AML-193 (cell line): ENCODE measurements around the gene VDAC1.
"Not testable (repeated sequence)": the region's sequence is repeated elsewhere in the genome, so short reads cannot be mapped to it uniquely, and the experiment has no call there.

Experiments
- DNase-seq, 2 experiments: peaks; one replicate each; lab custom pipeline; 2025; lab: John Stamatoyannopoulos, UW

The VDAC1 gene

DNA sequence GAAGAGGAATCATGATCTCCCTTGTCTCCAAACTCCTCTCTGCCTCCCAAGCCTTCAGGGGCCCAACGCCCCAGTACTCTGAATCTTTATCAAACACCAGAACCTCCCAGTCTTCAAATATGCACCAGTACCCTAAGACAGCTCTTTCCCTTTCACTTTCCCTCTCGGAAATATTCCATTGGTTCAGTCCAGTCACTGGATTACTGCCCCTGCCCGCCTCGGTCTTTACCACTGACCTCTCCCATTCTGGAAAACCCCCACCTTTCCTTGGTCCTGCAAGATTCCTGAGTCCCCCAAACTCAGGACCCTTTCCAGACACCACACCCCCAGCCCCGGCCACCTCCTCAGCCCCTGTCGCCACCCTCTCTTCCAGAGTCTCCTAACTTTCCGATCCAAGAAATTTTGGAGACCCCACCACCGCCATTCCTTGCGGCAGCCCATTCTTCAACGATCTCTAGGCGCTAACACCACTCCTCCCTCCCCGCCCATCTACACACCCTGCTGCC lies 37.0 kb downstream of the VDAC1 start:
- no peak for DNase-seq

DNA sequence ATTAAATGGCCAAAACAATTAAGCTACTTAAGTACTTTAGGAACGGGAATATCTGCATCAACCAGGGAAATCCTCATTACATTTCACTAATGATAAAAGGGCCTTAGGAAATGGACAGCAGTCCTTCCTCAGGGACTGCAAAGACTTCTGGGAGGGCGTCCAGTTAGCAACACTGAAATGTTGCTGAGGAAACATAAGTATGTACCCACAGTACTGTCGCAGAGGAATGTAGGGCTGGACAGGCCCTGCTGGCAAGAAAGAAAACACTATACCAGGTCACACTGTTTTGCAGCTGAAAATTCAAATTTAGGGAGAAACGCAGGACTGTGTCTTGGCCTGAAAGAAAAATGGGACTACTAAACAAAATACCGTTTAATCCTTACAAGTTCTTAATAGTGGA lies 37.7 kb downstream of the VDAC1 start:
- DNase-seq: no peak

DNA sequence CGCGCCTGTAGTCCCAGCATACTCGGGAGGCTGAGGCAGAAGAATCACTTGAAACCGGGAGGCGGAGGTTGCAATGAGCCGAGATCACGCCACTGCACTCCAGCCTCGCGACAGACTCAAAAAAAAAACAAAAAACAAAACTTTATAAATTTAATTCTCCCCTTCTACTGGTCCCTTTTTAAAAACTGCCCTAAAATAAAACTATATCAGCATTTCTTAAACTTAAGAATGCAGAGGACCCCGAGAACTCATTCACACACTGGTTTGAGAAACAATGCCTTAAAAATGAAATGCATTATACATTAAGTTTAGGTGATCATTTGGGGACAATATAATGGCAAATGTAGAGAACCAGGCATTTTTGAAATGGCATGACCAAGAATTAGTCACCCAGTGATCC lies 38.7 kb downstream of the VDAC1 start:
- DNase-seq: no peak

DNA sequence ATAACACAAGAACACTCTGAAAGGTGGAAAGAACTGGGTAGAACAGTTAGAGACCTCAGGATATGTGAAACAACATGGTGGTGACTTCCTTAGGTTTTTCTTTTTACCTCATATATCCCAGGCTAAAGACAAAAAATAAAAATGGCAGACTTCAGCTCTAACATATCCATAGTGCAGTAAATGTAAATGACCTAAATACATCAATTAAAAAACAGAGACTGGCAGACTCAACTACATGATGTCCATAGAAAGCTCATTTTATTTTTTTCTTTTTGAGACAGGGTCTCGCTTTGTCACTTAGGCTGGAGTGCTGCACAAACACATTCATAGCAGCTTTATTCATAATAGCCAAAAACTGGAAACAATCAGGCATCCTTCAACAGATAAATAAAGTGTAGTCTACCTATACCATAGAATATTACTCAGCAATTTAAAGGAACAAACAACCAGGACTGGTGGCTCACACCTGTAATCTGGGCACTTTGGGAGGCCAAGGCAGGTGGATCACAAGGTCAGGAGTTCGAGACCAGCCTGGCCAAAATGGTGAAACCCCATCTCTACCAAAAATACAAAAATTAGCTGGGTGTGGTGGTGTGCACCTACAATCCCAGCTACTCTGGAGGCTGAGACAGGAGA lies 41.2 kb downstream of the VDAC1 start:
- DNase-seq: no peak

DNA sequence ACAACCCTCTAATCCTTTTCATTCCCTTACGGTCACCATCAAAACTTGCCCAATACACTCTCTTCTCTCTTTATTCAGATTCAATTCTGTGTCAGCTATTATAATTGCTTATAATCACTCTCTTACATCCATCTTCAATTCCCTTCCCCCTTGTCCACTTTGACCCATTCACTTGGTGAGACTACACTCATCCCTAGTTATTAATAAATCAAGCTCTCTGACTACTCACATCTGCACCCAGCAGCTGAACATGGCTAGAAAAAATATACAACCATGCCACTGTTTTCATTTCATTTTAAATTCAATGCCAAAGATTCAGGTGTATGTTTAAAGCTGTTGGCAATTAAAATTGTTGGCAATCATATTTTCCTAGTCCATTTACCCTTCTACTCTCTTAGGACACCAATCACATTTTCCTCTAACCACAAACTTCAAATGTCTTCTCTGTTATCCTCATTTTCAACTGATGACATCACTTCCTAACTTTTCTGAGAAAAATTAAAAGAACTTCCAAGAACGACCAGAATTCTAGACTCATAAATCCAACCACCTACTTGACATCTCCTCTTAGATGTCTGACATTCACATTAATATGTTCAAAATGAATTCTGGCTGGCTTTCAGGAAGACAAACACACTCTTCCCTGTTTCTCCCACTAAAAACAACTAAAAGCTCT lies 41.8 kb downstream of the VDAC1 start:
- DNase-seq: no peak

DNA sequence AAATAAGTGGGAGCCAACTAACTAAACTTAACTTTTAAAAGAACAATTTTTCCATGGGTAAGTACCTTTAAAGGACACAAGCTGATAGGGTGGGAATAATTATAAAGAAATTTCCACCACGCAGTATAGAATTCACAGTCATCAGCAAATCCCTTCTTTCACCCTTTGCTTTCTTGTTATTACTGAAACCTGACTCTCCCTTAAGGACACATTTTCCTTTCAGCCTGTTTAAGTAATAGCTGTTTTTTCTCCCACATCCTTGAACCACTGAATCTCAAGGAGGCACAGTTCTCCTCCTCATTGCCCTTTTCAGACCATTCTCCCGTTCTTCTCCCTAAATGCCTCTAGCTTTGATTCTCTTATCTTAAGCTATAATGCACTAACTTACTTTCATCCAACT lies 42.6 kb downstream of the VDAC1 start:
- no peak for DNase-seq

DNA sequence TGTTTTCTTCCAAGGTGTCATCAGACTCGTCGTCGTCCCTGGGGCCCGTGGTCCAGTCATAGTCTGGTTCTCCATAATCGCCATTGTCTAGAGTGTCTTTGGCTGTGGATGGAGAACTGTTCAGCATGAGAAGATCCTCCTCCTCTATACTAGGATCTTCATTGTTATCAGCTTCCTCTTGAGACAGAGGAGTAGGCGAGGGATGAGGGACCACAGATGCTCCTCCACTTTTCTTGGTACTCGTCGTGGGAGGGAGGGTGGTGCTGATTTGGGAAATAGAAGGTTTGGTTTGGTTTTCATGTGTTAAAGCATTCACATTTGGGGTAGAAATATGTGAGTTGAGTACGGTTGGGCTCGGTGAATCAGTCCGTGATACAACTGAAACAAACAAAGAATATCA lies 45.1 kb downstream of the VDAC1 start:
- DNase-seq: no peak

DNA sequence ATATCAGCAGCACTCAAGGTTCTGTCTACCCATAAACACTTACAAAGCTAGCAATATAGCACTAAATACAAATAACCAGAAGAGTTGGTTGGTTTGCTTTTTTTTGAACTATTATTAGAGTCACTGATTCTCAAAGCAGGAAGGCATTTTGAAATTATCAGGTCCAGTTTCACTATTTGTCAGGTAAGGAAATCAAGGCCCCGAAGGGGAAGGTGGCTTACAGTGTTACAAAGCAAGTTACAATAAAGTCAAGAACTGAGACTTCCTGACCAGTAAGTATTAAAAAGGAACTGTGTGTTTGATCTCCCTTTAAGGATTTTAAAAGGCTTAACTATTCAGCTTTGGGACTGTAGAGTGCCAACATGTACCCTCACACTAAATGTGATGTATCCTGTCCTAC lies 47.2 kb downstream of the VDAC1 start:
- DNase-seq: no peak

DNA sequence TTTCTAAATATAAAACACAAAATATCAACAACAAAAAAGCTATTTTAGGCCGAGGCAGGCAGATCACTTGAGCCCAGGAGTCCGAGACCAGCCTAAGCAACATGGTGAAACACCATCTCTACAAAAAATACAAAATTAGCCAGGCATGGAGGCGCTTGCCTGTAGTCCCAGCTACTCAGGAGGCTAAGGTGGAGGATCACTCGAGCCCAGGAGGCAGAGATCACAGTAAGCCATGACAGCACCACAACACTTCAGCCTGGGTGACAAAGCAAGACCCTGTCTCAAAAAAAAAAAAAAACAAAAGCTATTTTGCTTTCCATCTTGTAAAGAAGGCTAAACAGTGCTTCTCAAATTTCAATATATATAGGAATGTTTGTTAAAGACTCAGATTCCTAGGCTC lies 47.7 kb downstream of the VDAC1 start:
- DNase-seq: no peak

DNA sequence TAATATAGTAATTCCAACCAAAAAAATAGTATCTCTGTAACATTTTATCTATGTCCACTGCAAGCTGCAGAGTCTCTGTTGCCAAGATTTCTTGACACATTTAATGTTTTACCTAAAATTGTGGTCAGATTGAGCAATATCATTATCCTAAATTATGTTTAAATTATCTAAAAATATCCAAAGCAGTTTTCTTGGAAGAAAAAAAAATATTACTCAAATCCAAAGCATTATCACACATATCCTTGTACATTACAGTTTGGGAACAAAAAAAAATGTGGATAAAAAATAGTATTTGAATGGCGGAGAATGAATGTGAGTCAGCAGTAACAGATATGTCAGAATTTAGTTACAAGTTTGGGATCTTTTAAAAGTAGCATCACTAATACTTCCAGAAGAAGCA lies 48.6 kb downstream of the VDAC1 start:
- not testable (repeated sequence) for DNase-seq

DNA sequence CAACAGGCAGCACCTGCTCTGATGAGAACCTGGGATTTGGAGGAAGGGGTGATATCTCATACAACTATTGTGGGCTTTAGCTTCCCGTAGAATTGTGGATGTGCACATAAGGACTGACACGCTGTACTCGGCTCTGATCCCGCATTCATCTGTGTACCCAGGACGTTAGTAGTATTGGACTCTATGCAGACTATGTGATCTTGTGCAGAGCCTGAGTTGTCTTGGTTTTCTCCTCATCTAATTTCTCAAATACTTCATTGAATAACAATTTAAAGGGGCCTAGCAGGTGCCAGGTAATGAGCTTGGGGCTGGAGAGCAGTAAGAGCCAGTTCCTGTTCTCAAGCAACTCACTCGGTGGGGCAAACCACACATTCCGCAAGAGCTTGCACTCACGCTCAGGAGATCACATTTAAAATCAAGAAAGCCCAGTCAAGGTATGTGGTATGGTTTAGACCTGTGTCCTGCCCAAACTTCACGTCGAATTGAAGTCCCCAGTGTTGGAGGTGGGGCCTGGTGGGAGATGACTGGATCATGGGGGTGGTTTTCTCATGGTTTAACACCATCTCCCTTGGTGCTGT lies 51.1 kb downstream of the VDAC1 start:
- no peak for DNase-seq

DNA sequence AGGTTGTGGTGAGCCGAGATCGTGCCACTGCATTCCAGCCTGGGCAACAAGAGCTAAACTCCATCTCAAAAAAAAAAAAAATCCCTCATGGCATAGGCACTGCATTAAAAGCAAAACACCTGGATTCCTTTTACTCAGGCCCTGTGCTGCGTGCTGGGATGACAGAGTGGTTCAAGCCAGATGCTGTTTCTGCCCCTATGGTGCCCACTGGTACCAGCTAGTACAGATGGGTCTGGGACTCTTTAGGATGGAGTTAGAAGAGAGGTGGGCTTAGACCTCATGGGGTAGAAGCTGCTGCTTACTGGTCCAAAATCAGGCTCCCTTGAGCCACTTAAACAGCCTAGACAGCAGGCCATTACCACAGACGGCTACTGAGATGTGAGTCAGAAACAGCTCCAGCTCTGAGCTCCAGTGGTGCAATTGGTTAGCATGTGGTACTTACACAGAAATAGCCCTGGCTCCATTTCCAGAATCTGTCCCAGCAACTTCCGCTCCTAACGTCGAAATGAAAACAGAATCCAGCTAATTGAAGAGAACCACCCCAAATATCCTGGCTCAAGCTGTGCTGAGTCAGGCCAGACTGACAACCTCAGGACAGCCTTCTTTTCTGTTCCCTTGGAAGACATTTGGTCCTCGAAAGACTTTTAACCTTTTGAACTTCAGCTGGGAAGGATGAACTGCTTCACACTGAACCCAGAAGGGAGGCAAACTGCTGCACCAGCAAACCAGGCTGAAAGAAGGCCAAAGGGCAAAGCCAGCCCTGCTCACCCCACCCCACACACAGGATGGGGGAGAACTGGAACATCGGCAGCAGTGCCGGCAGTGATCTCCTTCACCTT lies 51.8 kb downstream of the VDAC1 start:
- no peak for DNase-seq

DNA sequence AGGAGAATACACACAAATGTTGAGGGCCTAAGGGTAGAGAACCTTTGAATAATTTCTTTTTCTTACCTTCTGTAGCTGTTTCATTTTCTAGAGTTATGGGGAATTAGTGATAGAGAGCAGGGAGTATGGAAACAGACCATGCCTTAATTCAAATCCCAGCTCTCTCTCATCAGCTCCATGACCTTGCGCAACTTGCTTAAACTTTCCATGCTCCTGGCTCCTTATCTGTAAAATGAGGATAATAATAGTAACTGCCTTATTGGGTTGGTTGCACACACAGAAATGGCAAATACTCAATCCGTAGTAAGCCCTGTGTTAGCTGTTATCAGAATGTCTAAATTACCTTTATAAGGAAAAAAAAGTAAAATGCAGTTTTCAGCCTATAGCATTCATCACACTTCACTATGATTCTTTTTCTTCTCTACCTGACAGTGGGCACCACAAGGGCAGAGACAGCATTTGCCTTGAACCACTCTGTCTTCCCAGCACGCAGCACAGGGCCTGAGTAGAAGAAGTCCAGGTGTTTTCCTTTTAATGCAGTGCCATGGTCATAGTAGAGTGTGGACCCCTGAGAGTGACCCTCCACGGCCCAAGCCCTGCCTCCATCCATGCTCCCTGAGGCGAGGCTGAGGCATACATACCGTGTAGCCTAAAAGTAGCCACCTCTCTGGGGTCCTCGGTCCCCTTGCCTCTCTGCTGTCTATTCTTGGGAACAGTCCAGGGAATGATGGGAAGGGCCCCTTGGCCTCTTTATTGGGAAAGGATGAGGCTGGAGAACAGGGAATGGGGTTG lies 53.8 kb downstream of the VDAC1 start:
- DNase-seq: no peak

DNA sequence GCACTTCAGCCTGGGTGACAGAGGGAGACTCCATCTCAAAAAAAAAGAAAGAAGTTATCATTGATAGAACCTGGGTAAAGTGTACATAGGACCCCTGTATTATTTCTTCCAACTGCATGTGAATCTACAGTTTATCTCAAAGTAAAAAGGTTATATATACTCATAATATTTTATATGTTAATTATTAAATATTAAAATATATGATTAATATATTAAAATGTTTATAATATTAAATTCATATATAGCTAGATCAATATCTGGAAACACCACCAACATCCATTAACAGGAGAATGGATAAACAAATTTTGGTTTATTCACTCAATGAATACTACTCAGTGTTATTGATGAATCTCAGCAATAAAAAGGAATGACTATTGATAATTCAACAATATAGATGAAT lies 56.1 kb downstream of the VDAC1 start:
- DNase-seq: no peak

DNA sequence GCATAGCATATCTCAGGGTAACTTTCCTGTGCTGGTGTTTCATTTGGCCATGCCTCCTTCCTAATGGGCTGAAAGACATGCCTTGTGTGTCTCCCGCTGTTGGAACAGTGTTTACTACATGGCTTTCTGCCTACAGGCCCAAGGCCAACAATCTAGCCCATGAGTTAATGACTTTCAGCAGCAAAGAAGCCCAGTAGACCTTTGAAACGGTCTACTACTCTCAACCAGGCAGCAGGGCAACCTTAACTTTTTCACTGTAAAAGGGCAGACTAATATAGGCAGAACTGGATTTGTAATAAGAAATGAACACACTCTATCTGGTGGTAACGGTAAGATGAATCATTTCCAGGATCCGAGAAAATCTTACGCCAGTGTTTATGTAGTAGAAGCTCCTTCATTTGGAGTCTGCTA lies 57.3 kb downstream of the VDAC1 start:
- no peak for DNase-seq

DNA sequence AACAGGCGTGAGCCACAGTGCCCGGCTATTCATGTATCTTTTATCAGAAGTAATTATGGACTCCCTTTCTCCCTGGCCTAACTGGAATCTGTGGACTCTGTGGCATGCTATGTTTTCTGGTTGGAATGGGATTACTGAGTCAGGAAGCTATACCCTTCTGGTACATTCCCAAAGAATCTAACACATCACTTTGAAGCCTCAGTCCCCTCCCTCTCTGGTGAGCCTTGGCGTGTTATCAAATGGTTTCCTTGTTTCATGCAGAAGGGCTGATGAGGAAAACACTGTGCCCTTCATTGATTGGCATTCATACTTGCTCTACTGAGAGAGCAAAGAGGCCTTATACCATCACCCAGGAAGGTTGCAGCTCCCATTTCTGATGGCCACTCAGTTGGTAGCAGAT lies 59.2 kb downstream of the VDAC1 start:
- no peak for DNase-seq

DNA sequence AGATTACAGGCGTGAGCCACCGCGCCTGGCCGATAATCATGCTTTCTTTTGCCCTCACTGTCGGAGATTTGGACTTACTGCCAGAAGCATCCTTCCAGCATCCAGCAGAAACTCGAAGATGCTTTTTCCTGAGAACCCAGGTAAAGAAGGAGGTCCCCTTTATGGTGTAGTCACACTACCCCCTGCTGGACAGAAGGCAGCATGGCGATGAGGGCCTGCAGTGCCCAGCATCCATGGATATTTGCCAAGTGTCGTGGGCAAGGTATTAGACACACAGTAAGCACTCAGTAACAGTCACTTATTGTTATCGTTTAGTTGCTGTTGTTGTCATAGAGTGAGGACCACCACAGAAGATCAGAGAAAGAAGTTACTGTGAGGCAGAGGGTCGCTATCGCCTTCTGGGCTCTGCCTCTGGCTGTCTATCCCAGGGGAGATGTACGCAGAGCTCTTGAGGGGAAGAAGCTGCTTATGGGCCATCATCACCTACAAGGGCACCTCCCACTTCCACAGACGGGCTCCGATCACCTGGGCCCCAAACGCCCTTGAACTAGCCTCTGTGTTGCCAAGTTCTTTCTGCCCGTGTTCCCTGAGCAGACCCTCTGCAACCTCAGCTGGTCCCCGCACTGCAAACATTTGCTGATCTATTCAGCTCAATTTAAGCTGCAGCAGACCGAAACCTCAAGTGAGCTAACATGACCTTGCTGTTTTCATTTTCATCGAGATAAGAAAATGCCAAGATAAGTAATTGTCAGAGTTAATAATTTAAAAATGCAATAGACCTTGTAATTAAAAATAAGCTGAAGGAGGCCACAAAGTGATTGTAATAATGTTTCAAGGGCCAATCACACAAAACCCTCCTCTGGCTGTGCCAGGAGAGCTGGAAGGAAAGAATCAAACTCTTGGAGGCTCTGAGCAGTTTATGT lies 60.3 kb downstream of the VDAC1 start:
- peak in 1 of 2 experiments; percentile 31 for DNase-seq

DNA sequence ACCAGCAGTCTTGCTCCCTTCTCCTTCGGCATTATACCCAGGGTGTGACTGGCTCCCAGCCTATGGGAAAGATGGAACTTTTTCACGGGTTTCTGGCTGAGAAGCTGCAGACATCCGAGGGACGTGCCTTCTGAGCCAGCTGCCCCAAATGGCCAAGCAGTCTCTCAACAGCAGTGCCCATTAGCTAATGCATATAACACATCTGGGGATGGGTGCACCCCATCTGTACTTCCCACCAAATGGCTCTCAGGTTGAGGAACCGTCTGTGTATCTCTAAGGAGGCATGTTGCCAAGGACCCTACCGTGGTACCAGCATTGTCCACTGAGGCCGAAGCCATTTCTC lies 61.3 kb downstream of the VDAC1 start:
- no peak for DNase-seq

DNA sequence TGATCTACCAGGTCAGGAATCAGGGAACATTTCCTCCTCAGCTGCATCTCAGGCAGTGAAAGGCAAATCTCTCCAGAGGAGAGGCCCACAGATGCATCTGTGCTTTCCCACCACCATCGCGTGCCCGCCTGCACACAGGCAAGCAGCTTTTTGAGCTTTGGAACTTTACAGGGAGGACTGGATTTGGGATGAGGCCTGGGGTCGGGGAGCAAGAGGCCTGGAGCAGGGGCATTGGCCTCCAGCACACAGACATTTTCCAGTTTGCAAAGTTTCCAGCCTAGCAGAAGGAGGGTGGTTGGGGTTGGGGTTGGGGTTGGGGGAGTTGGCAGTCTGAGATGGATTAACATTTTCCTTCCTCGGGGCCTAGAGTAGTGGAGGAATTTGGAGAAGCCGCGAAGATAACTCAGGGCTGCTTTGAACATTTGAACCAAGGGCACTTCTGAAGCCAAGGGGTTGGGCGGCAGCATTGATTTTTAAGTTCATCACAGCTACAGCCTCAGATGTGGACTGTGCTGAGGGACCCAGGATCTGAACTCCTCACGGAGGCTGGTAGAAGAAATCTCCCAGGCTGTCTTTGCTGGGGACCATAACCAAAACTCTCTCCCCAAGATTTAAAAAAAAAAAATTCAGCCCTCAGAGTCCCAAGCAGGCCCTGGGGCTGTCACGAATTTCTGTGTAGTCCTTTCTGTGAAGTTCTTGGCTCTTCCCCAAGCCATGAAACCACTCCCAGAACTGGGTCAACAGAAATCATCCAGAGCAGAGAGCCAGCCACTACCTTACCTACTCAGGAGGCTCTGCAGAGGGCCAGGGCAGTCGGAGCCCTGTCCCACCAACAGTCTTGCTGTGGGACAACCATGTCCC lies 61.9 kb downstream of the VDAC1 start:
- no peak for DNase-seq
